Retinal pigment epithelial cell (primary cell): ENCODE measurements around the gene CLP1.
"Not testable (repeated sequence)": the region's sequence is repeated elsewhere in the genome, so short reads cannot be mapped to it uniquely, and the experiment has no call there.

Experiments
- DNase-seq: peaks from one replicate; pipeline ENCODE4 v3.0.0-alpha.2; 2010; ENCODE audit warnings: low read depth
- H3K4me3 ChIP-seq: 2 replicates; pipeline ENCODE4 v1.5.1; 2011; ENCODE audit warnings: mild to moderate bottlenecking, low read length, control low read depth, moderate library complexity
- TF ChIP-seq, protein P1 (sequence below): conservative IDR thresholded peaks from 2 replicates; pipeline ENCODE4 v1.5.1; 2011; ENCODE audit warnings: low read depth, low read length, control low read depth, inconsistent platforms

CLP1 gene

DNA sequence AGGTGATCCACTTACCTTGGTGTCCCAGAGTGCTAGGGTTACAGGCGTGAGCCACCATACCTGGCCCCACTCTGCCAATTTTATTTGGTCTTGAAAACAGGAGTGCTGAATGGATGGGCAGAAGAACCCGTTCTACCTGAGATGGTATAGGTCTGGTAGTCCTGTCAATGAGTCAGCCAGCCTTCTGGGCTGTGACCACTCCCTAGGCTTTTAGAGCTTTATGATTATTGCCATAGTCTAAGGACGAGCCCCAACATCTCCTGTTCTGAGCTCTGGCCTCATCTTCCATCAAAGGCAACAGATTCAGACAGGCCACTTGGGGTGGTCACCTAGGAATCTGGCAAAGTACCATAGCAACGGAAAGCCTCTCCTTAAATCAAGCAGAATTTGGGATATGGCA is 21.8 kb downstream of the CLP1 start:
- DNase-seq = no peak
- TF ChIP-seq, protein P1, sequence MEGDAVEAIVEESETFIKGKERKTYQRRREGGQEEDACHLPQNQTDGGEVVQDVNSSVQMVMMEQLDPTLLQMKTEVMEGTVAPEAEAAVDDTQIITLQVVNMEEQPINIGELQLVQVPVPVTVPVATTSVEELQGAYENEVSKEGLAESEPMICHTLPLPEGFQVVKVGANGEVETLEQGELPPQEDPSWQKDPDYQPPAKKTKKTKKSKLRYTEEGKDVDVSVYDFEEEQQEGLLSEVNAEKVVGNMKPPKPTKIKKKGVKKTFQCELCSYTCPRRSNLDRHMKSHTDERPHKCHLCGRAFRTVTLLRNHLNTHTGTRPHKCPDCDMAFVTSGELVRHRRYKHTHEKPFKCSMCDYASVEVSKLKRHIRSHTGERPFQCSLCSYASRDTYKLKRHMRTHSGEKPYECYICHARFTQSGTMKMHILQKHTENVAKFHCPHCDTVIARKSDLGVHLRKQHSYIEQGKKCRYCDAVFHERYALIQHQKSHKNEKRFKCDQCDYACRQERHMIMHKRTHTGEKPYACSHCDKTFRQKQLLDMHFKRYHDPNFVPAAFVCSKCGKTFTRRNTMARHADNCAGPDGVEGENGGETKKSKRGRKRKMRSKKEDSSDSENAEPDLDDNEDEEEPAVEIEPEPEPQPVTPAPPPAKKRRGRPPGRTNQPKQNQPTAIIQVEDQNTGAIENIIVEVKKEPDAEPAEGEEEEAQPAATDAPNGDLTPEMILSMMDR = no peak
- H3K4me3 ChIP-seq = no peak overlapping the region

DNA sequence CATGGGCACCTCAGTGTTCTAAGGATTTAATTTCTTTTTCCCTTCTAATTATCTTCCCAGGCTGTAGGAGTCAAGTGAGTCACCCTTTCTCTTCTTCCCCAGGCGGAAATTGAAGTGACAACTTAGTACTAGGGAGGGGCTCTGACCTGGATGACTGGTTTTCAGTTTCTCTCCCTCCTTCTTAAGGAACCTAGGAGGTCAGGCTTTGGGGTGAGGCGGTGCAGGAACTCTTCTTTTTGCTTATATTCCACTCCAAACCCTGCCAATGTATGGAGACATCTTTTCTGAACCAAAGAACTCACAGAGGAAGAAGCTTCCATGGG is 23.0 kb downstream of the CLP1 start:
- no peak overlapping the region for H3K4me3 ChIP-seq
- no peak for DNase-seq
- TF ChIP-seq, protein P1 = no peak

DNA sequence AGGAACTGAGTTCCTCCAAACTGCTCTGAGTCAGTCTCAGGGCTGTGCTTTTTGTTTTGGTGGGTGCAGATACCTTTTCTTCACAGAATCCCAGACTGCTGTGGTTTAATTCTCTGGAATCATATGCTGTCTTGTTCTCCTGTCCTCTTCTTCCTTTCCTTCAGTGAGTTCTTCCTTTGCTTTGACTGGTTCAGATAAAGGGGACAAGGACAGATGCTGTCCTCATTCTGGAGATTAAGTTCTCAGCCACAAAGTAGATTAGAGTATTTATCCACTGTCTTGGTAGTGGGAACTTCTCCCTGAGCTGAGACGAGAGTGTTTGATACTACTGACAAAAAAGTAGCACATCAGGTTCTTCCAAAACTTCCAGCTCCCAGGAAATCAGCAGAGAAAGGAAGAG is 23.6 kb downstream of the CLP1 start:
- TF ChIP-seq, protein P1 = no peak
- DNase-seq = no peak
- H3K4me3 ChIP-seq = no peak overlapping the region

DNA sequence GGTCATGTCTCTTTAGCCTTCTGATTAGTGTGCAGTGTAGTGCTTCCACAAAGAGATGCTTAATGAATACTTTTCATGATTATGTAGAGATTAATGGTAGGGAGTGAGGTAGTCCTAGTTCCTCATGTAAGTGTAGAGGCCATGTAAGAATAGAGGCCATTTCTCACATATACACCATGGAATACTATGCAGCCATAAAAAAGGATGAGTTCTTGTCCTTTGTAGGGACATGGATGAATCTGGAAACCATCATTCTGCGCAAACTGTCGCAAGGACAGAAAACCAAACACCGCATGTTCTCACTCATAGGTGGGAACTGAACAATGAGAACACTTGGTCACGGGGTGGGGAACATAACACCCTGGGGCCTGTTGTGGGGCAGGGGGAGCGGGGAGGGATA is 32.9 kb downstream of the CLP1 start:
- H3K4me3 ChIP-seq, DNase-seq: not testable (repeated sequence)

DNA sequence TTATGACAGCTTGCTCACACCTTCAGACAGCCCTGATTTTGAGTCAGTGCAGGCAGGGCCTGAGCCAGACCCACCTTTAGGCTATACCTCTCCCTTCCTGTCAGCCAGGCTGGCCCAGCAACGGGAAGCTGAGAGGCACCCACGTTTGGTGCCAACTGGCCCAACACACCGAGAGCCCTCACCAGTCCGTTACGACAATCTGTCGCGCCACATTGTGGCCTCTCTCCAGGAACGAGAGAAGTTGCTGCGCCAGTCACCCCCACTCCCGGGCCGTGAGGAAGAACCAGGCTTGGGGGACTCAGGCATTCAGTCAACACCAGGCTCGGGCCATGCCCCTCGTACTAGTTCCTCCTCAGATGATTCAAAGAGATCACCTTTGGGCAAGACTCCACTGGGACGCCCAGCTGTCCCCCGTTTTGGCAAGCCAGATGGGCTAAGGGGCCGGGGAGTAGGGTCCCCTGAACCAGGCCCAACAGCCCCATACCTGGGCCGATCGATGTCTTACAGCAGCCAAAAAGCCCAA is 41.3 kb downstream of the CLP1 start:
- H3K4me3 ChIP-seq = no peak overlapping the region
- no peak for DNase-seq
- TF ChIP-seq, protein P1 = no peak

DNA sequence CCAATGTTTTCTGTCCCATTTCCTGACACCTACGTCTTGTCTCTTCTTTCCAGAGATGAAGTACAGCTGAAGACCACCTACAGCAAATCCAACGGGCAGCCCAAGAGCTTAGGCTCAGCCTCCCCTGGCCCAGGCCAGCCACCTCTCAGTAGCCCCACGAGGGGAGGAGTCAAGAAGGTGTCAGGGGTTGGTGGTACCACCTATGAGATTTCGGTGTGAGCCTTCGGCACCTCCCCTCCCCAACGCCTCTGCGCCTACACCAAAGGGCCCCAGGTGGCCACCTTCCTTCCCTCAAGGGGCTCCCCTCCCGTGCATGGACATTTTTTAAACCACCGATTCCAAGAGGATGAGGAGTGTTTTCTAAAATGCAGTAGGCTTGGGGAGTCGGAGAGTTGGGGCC is 42.3 kb downstream of the CLP1 start:
- no peak overlapping the region for H3K4me3 ChIP-seq
- DNase-seq = no peak
- TF ChIP-seq, protein P1 = no peak

DNA sequence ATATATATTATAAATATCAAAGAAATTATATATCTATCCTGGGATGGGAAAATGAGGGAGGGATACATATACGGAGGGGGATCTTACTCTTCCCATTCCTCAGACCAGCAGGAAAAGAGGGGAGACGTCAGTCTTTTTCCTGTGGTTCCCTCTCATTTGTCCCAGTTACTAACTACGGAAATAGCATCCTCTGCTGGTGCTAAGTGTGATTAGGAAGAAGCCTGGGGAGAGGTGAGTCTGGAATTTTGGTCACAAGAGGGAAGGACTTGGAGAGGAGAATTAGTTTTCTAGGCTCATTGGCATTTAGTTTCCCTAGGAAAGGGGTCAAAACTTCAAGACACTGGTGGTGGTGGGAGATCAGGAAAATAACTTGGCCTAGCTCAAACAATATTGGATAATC is 42.9 kb downstream of the CLP1 start:
- no peak overlapping the region for H3K4me3 ChIP-seq
- DNase-seq = no peak
- TF ChIP-seq, protein P1 = peak; percentile 26

DNA sequence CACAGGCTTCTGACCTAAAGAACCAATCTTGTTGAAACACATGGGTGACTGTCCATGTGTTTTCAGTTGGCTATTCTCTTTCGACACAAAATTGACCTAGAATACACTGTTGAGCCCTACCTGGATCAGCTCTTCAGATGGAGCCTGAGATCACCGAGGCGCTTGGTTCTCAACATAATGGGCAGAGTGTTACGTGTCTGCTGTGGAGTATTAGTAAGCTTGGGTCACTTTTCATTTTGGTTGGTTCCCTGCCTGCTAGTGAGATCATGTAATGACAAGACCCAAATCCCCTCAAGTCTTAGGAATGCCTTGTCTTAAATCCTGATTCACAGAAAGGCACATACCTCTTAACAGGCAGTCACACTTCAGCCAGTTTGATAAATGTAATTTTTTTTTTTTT is 45.8 kb downstream of the CLP1 start:
- TF ChIP-seq, protein P1 = no peak
- no peak overlapping the region for H3K4me3 ChIP-seq
- DNase-seq = no peak
